Measurements from ENCODE around the gene PMEPA1.

Gene PMEPA1

GRCh38 chr20:57736738-57737347 lies 27.0 kb upstream of the PMEPA1 start:
- no peak for DNase-seq

- DNase-seq = no peak
Measured at GRCh38 chr20:57735831-57736737, 26.3 kb upstream of the PMEPA1 start.

- DNase-seq = no peak
Measured at GRCh38 chr20:57734754-57735153, 24.9 kb upstream of the PMEPA1 start.

GRCh38 chr20:57732226-57732625 lies 22.4 kb upstream of the PMEPA1 start:
- no peak for DNase-seq

- peak; percentile 10 for DNase-seq
Measured at GRCh38 chr20:57728762-57729161, 18.9 kb upstream of the PMEPA1 start.

DNA sequence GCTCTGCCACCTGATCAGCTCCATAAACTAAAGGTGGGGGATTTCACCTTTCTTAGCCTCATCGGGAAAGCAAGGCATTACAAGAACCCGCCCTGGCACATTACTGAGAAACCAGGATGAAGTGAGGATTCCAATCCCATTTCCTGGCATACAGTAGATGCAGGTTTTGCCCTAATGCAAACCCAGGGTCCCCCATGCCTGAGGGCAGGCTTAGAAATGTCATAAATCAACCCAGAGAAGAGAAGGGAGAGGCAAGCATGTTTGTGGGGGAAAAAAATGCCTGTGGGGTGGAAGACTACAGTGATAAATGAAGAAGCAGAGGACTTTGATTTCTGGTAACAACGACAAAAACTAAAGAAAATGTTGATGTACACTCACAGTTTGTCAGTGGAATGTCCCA lies 18.0 kb upstream of the PMEPA1 start:
- DNase-seq = no peak

DNA sequence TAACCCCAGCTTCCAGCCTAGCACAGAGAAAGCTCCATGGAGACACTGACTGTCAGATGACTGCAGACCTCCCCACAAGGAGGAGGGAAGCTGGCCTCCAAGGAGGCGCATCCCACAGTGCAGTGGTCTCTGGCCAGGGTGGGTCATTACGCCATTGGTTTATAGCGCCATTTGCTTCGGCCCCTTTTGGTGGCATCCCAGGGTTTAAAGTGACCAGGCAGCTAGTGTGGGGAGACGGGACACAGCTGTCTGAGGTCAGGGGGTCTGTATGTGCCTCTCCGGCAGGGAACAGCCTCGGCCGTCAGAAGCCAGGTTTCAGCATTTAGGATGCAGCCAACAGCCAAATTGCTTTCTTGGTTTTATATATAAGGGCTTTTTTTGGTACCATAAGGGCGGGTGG lies 15.8 kb upstream of the PMEPA1 start:
- no peak for DNase-seq

GRCh38 chr20:57724610-57725405 lies 15.0 kb upstream of the PMEPA1 start:
- DNase-seq = no peak

- no peak for DNase-seq
Measured at GRCh38 chr20:57723816-57724215, 14.0 kb upstream of the PMEPA1 start.

DNA sequence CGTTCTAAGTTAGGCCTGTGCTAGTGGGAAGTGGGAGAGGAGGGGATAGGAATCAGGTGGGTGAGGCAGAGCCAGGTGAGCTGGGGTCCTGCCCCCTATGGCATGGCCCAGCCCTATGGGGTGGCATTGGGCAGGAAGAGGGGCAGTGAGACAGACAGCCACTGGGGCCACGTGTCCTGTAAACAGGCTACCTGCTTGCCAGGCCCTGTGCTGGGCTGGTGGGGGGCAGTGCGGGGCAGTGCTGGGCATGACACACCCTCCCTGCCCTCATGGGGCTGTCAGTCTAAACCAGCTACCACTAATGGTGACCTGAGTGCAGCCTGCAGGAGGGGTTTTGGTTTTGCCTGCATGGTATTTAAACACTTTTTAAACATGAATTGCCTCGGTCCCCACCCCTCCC lies 10.1 kb upstream of the PMEPA1 start:
- DNase-seq = no peak

DNA sequence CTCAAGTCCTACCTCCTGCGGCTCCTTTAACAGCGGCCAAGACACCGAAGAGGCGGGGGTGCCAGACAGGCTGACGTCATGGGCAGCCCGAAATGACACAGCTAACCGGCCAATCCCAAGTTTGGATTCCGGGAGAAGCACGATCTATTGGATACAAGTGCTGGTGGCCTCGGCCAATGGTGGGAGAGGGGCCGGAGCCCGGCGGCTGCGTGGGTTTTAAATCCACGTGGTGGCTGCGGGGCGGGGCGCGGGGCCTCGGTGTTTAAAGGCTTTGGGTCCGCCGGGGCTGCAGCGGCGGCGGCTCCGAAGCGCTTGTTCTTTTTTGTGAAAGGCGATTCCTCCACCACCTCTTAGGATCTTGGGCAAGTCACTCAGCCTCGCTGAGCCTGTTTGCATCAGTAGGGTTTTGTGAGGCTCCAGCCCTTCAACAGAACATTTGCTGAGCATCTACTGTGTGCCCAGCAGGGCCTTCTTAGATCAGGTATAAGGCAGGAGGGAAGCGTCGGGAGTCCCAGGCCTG lies 8.7 kb upstream of the PMEPA1 start:
- DNase-seq = peak; percentile 92

DNA sequence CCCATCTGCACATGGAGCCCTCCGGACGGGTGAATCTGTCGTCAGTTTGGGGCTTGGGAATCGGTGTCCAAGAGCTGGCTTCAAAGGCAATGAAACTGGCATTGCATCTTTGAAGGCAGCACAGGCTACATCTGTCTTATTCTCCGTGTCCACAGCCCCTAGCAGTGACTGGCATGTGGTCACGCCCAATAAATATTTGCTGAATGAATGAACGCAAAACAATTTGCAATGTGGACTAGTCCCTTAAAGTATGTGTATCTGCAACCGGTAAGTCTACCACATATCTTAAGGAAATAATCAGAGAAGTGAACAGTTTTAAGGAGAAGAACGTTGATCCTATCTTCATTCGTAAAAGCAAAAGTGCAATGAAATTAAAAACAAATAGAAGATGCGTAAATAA lies 8.0 kb upstream of the PMEPA1 start:
- no peak for DNase-seq

- no peak for DNase-seq
Measured at GRCh38 chr20:57716901-57717300, 7.1 kb upstream of the PMEPA1 start.

DNA sequence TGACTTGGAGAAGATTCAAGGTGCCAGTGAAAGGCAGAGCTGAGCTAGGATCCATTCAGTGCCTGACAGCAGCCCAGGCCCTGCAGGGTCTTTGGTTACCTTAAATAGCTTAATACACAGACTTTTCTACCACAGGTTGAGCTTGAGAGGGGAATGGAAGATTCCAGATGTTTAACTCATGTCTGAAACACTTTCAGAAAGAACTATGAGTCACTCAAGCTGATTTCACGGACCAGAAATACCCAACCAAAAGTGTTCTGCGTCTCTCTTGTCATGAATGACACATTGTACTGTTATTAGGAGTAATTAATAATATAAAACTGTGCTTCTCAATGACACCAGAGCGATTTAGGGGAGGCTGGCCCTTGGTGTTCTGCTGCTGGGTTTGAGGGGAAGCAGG lies 6.4 kb upstream of the PMEPA1 start:
- no peak for DNase-seq

- no peak for DNase-seq
Measured at GRCh38 chr20:57715268-57715904, 5.6 kb upstream of the PMEPA1 start.

GRCh38 chr20:57714409-57715267 lies 4.8 kb upstream of the PMEPA1 start:
- DNase-seq = no peak

GRCh38 chr20:57713951-57714350 lies 4.1 kb upstream of the PMEPA1 start:
- no peak for DNase-seq

DNA sequence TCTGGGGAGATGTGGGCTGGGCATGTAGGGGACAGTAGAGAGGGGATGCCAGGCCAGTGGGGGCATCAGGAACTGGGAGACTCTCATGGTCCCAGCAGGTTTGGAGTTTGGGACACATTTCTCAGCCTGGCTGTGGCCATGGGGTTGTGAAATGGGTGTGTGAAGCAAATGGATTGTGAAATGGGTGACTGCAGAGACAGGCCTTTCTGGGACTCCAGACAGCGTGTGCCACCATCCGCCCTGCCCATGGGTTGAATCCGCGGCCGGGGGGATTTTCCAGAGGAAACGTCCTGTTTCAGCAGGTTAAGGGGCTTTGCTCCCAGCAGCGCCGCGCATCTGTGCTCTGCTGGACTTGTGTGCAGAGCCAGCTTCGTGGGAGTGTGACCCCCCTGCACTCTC lies 3.7 kb upstream of the PMEPA1 start:
- DNase-seq = no peak

GRCh38 chr20:57712851-57713504 lies 3.2 kb upstream of the PMEPA1 start:
- no peak for DNase-seq

- DNase-seq = no peak
Measured at GRCh38 chr20:57712341-57712740, 2.5 kb upstream of the PMEPA1 start.

DNA sequence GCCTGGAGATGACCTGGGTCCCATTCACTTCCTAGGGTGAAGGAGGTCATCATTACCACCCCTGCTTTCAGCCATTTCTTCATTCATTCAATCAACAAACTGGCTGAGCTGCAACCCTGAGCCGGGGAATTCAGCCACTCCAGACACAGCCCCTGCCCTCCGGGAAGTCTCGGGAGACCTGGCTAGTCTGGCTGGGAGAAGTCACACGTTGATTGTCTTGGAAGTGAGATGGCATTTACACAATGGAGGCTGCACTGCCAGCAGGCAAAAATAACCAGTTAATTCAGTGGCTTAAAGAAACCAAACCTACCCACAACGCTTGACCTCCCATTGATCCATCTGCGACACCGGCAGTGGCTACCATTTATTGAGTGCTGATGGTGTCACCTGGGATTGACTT lies 2.0 kb upstream of the PMEPA1 start:
- no peak for DNase-seq
